HG02642 (cell line): ENCODE measurements around the gene TSPAN9.

Experiments used
- ATAC-seq: cut with Tn5 transposase; IDR thresholded peaks from one replicate; pipeline ENCODE4 v1.9.1; 2021; ENCODE audit warnings: mild to moderate bottlenecking; ENCODE audit not compliant: unreplicated experiment, poor library complexity

TSPAN9 gene

GRCh38 chr12:3092764-3093163 is 15.6 kb downstream of the TSPAN9 start:
- no peak for ATAC-seq

DNA sequence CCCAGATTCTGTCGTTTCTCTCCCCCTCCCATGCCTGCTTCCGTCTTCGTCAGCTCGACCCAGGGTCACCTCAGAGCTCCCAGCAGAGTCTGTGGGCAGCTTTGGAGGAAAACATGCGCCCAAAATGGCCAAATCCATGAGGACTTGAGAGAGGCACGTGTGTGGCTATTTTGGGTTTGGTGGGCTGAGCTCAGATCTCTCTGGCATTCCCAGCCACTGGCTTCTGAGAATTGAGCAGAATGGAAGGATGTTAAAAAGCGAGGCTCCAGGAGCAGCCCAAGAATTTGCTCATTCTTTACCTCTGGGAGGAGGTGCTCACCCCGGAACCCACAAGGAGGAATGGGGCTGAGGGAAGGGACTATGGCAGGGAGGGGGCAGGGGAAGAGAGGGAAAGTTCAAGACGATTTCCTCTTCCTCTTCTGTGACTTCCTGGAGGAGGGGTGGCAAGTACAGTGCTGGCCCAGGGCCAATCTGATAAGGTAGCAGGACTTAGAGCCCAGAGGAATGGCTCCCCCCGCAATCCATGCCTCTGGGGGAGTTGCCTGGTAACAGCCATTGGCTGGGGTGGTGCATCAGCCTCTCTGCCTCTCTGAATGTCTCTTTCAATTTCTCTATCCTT is 20.1 kb downstream of the TSPAN9 start:
- ATAC-seq: no peak

DNA sequence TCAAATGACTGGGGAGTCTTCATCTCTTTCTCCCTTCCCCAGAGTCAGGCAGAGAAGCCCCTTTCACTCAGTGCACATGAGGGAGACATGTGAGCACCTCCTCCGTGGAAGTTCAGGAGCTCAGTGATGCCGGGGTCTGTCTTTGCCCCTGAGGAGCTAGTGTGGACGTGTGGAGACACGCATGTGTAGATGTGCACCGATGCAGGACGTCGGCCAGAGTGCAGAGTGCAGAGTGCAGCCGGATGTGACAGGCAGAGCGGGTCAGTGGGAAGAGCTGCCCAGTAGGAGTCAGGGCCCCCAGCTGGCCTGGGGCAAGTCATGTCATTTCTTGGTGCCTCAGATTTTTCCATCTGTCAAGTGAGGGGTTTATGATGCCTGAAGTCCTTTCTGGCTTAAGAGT is 20.7 kb downstream of the TSPAN9 start:
- no peak for ATAC-seq

DNA sequence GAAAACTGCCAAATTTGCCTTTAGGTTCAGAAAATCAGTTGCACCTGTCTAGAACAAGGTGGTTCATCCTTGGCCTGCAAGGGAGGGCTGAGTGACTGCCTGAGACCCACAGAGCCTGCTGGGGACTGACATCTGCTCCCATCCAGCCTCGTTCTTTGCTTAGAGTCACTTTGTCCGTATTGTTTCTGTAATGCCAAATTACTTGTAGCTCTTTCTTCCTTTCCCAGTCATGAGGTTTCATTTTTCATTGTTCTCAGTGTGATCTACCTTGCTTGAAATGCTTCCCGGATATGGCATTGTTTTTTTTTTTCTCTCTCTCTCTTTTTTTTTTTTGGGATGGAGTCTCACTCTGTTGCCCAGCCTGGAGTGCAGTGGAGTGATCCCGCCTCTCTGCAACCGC is 21.3 kb downstream of the TSPAN9 start:
- no peak for ATAC-seq

DNA sequence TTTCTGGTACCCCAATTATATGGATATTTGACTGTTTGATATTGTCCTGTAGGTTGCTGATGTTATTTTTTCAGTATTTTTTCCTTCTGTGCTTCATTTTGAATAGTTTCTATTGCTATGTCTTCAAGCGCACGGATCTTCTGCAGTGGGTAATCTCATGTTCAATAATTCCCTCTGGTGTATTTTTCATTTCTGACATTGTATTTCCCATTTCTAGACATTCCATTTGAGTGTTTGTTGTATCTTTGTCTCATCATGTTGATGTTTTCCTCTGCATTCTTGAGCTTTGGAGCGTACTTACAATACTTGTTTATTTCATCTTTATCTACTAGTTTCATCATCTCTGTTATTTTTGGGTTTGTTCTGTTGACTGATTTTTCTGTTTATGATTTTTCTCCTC is 22.0 kb downstream of the TSPAN9 start:
- ATAC-seq: no peak

- no peak for ATAC-seq
Observed at GRCh38 chr12:3101309-3102024, 24.3 kb downstream of the TSPAN9 start.

DNA sequence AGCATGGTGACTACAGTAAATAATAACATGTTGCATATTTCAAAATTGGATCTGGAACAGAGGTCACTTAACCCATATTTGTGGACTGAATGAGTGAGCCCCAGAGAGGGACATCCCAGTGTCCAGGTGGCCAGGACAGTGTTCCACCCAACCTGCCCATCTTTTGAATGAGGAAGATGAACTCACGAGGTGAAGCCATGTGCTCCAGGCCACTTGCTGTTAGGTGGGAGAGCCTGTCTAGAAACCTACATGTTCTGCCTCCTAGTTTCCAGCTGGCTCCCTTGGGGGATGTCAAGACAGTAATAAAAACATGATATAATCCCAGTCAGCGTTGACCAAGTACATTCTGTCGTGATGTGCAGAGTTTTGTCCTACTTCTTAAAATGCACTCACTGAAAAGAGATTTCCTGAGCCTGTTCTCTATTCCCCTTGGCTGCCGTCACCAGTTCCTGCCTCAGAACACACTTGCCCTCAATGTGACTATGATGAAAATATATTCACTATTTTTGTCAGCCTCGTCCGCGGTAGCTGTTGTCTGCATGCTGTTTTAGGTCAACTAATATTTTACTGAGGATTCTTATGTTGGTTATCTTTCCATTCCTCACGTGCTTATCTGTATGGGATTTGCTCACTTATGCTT is 25.7 kb downstream of the TSPAN9 start:
- no peak for ATAC-seq

- ATAC-seq: no peak
Observed at GRCh38 chr12:3103806-3104205, 26.6 kb downstream of the TSPAN9 start.

GRCh38 chr12:3105690-3106479 is 28.7 kb downstream of the TSPAN9 start:
- ATAC-seq: no peak

GRCh38 chr12:3106579-3106978 is 29.4 kb downstream of the TSPAN9 start:
- no peak for ATAC-seq

DNA sequence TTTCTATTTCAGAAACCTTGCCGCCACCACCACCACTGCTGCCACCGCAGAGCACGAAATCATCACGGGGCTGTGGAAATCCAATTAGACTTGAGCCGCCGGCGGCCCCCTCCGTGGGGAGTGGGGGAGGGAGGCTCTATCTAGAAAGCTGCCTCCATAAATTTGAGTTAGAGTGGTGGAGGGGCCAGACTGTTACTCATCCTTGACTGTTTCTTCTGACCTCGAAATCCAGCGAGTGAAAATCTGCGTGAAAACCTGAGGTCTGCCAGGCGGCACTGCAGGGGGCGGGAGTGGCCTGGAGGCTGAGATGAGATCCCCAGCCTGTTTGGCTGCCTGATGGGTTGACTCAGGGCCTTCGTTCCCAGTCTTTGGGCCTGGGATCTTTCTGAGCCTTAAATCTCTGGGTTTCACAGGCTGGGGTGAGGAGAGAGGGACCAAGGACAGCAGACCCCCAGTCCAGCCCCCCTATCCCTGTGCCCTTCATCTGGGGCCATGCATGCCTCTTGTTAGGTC is 29.9 kb downstream of the TSPAN9 start:
- no peak for ATAC-seq

- ATAC-seq: no peak
Observed at GRCh38 chr12:3107954-3108353, 30.8 kb downstream of the TSPAN9 start.

- no peak for ATAC-seq
Observed at GRCh38 chr12:3110578-3110977, 33.4 kb downstream of the TSPAN9 start.

DNA sequence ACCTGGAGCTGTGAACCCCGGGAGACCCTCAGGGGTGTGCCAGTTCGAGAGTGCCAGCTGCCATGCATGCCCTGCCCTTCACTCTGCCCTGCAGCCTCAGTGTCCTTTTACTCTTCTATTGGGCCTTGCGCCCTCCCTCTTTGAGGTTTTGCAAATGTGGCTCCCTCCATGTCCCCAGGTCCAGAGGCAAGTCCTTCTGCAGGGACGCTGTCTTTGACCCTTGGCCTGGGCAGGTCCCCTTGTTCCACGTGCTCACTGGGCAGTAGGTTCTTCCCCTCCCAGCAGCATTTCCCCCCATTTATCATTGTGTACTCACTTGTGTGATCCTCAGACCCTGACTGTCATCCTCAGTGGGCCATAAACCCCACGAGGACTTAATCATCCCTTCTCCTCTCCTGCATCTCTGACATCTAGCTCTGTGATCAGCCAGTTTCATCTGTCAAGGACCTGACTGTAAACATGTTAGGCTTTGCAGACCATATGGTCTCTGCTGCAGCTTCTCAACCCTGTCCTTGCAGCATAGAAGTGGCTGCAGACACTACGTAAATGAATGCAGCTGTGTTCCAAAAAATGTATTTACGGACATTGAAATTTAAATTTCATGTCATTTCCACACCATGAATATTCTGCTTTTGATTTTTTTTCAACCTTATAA is 36.6 kb downstream of the TSPAN9 start:
- ATAC-seq: no peak

GRCh38 chr12:3114671-3115070 is 37.5 kb downstream of the TSPAN9 start:
- ATAC-seq: no peak

DNA sequence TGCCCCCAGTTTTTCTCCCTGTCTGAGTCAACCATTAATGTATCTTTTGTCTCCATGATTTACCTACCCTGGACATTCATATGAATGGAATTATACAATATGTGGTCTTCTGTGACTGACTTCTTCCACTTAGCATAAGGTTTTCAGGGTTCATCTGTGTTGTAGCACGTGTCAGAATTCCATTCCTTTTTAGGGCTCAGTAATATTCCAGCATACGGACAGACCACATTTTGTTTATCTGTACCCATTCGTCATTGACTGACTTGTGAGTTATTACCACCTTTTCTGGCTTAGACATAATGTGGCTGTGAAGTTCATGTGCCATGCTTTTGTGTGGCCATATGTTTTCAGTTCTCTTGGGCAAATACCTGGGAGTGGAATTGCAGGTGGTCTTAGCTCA is 37.9 kb downstream of the TSPAN9 start:
- no peak for ATAC-seq

GRCh38 chr12:3116106-3116844 is 39.1 kb downstream of the TSPAN9 start:
- ATAC-seq: no peak

DNA sequence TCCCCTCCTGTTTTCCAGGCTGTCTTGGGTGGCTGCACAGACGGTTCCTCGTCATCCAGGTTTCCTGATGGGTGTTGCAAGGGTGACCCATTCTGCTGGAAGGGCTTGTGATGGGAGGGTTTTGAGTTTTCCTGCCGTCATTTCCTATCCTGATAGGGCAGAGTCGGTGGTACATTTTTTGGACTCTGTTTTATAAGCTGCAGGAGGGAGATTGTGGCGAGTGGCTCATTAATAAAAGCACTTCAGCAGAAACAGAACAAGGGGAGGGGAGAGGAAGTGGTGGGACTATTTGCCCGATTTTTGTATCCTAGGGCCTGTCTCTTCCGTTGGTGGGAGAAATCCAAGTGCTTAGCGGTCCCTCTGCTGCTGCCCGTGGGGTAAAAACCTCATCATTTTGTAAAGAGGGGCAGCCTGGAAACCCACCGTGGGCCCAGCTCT is 40.0 kb downstream of the TSPAN9 start:
- ATAC-seq: no peak

DNA sequence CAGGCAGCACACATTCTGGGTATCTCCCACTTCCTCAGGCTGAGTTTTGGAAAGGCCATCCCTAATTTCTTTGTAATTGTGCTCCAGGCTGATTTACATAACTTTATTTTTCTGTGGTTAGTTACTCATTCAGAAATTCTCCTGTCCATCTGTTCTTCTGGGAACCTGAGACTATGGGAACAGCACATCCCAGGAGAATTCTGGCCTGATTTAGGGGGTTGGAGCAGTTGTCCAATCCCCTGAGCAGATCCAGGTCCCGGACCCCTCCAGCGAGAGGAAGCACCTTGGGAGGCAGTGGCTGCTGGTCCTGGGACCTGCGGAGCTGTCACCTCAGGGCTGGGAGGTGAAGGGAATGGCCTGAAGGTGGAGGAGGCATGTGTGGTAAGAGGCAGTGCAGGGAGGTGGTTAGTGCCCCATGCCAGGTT is 40.4 kb downstream of the TSPAN9 start:
- ATAC-seq: no peak
